Measurements from ENCODE around the gene TBX4. TPM values are rescaled to one million over a fixed set of nuclear protein-coding genes. Genes with fewer than 3 reads are reported as not detected.

Gene TBX4
- total RNA-seq, 1 experiment from 2014 or later: not detected

DNA sequence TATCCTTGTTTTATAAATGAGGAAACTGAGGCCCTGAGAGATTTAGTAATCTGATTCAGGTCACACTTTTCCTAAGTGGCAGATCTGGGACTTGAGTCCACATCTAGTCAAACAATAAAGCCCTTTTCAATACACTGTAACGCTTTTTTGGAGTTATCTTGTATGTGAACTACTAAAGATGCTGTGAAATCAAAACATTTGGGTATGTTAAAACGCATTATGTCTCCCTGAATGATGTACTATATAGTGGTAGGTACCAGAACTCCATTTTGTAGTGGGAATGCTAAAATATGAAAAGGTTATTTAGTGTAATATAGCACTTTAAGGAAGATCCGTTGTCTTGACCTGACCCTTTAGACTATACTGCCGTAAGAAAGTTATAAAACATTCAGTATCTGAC, 81.6 kb downstream of the TBX4 start:
- Histone ChIP-seq H3K9me2 (replicated peaks; ENCODE audit: low read length) (no peaks in the 10 kb centered on the region), H3K9ac (ENCODE audit: low read length) (no peak overlapping the region), H3K27ac (ENCODE audit: low read length) (no peak overlapping the region), H3K4me3 (ENCODE audit: low read length) (no peak overlapping the region), H3K4me1 (ENCODE audit: insufficient read depth, low read length) (no peaks in the 10 kb centered on the region), H3K9me3 (ENCODE audit: low read length) (no peaks in the 10 kb centered on the region), H4K20me1 (ENCODE audit: low read length) (no peaks in the 10 kb centered on the region), H3K79me2 (ENCODE audit: low read length) (no peaks in the 10 kb centered on the region), H3F3A (ENCODE audit: low read length, unreplicated experiment) (no peaks in the 10 kb centered on the region), H2AFZ (ENCODE audit: low read length) (no peak overlapping the region), H3K36me3 (ENCODE audit: low read depth, low read length) (no peaks in the 10 kb centered on the region), H3K4me2 (ENCODE audit: low read length) (no peak overlapping the region), H3K27me3 (ENCODE audit: low read length) (no peaks in the 10 kb centered on the region)
- ChIA-PET CTCF (no interaction called here), POLR2A (ENCODE audit: unreplicated experiment) (no interaction called here)
- no peak for ATAC-seq
- intact Hi-C loops (cut with micrococcal nuclease): no loop called here
- no peak for TF ChIP-seq EZH2 (IDR thresholded peaks at IDR 0.05; ENCODE audit: low read length, unreplicated experiment)
- TF ChIP-seq EZH2phosphoT487 (IDR thresholded peaks at IDR 0.05; ENCODE audit: borderline replicate concordance, low read length): no peak
- TF ChIP-seq, protein P1, sequence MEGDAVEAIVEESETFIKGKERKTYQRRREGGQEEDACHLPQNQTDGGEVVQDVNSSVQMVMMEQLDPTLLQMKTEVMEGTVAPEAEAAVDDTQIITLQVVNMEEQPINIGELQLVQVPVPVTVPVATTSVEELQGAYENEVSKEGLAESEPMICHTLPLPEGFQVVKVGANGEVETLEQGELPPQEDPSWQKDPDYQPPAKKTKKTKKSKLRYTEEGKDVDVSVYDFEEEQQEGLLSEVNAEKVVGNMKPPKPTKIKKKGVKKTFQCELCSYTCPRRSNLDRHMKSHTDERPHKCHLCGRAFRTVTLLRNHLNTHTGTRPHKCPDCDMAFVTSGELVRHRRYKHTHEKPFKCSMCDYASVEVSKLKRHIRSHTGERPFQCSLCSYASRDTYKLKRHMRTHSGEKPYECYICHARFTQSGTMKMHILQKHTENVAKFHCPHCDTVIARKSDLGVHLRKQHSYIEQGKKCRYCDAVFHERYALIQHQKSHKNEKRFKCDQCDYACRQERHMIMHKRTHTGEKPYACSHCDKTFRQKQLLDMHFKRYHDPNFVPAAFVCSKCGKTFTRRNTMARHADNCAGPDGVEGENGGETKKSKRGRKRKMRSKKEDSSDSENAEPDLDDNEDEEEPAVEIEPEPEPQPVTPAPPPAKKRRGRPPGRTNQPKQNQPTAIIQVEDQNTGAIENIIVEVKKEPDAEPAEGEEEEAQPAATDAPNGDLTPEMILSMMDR (conservative IDR thresholded peaks at IDR 0.05; ENCODE audit: low read depth, low read length): no peak
- no peak for DNase-seq
- no TSS peak for BruUV-seq (replicated peaks)

DNA sequence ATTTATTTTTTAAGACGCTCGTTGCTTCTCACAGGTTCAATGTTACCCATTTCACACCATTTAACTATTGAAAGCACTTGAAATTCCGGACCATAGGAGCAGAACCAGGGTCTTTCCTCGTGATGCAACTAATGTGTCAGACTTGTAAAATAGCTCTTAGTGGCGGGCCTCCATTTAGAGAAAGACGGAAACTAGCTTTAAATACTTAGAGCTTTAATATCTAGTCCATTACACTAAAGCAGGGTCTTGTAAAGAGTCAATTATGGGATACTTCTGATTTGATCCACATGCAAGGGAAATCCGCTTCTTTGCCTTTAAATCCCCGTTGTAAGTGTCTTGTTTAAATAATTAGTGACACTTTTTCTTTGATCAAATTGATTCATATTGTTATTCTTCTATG, 82.2 kb downstream of the TBX4 start:
- DNase-seq: no peak
- TF ChIP-seq EZH2 (IDR thresholded peaks at IDR 0.05; ENCODE audit: low read length, unreplicated experiment) (no peak), EZH2phosphoT487 (IDR thresholded peaks at IDR 0.05; ENCODE audit: borderline replicate concordance, low read length) (no peak)
- TF ChIP-seq, protein P1 (conservative IDR thresholded peaks at IDR 0.05; ENCODE audit: low read depth, low read length): no peak
- Histone ChIP-seq H3K4me1 (ENCODE audit: insufficient read depth, low read length) (no peaks in the 10 kb centered on the region), H3F3A (ENCODE audit: low read length, unreplicated experiment) (no peaks in the 10 kb centered on the region), H3K36me3 (ENCODE audit: low read depth, low read length) (no peaks in the 10 kb centered on the region), H3K9ac (ENCODE audit: low read length) (no peak overlapping the region), H3K9me3 (ENCODE audit: low read length) (no peaks in the 10 kb centered on the region), H3K4me2 (ENCODE audit: low read length) (no peak overlapping the region), H3K9me2 (replicated peaks; ENCODE audit: low read length) (no peaks in the 10 kb centered on the region), H3K4me3 (ENCODE audit: low read length) (no peak overlapping the region), H3K27ac (ENCODE audit: low read length) (no peak overlapping the region), H4K20me1 (ENCODE audit: low read length) (no peaks in the 10 kb centered on the region), H2AFZ (ENCODE audit: low read length) (no peak overlapping the region), H3K27me3 (ENCODE audit: low read length) (no peaks in the 10 kb centered on the region), H3K79me2 (ENCODE audit: low read length) (no peaks in the 10 kb centered on the region)
- CTCF ChIA-PET: no interaction called here
- intact Hi-C loops (cut with micrococcal nuclease): no loop called here
- no TSS peak for BruUV-seq (replicated peaks)
- POLR2A ChIA-PET (ENCODE audit: unreplicated experiment): no interaction called here
- ATAC-seq: no peak

Other genes with a start within 250 kb of the TBX4 start
- 7.1 and 8.5 TPM in 2 replicates for gene TBX2, start 52.6 kb upstream of the TBX4 start, total RNA-seq (2014; rRNA removed)
- not detected in 2 replicates for gene NACA2, start 138.8 kb downstream of the TBX4 start, total RNA-seq (2014; rRNA removed)

Measured in PC-3 (cell line).